ENCODE data around the gene SBF2. TPM values are rescaled to one million over a fixed set of nuclear protein-coding genes. Genes with fewer than 3 reads are reported as not detected.
A peak's percentile ranks its signal among the peaks of the same experiment; 100 is the strongest.

The SBF2 gene
- total and polyA plus RNA-seq, 2 donors (not counting 3 experiments of a cell fraction or from before 2014, with no cell fraction given), result 15.4 to 42.4 TPM

- Histone ChIP-seq H3K9ac (replicated peaks; ENCODE audit: extremely low read depth, insufficient read depth, low read length) (no peak overlapping the region), H2AFZ (ENCODE audit: low read depth, low read length) (no peak overlapping the region), H3K9me3 (replicated peaks; ENCODE audit: control insufficient read depth, insufficient read depth, low read length) (no peaks in the 10 kb centered on the region), H3K27me3 (ENCODE audit: control insufficient read depth in 2 of 2, insufficient read depth in 2 of 2, low read length in 2 of 2) (no peaks in the 10 kb centered on the region), H3K4me1 (ENCODE audit: control insufficient read depth, extremely low read depth, insufficient read depth, low read length) (peaks cover 19% of the 10 kb centered on the region), H3K36me3 (ENCODE audit: control insufficient read depth in 2 of 2, extremely low read depth in 1 of 2, insufficient read depth in 2 of 2, low read length in 2 of 2) (no peaks in the 10 kb centered on the region), H4K20me1 (replicated peaks; ENCODE audit: control insufficient read depth, extremely low read depth, insufficient read depth, low read length) (no peaks in the 10 kb centered on the region), H3K4me2 (ENCODE audit: insufficient read depth, low read length) (no peak overlapping the region), H3K9me1 (replicated peaks; ENCODE audit: control insufficient read depth, extremely low read depth, insufficient read depth, low read length) (no peaks in the 10 kb centered on the region), H3K79me2 (ENCODE audit: control insufficient read depth, insufficient read depth, low read length) (no peaks in the 10 kb centered on the region), H3K27ac (ENCODE audit: insufficient read depth, low read depth, low read length) (no peak overlapping the region), H3K4me3 (replicated peaks in 1 of 3; ENCODE audit: insufficient read depth in 1 of 3, low read depth in 1 of 3, low read length in 3 of 3) (no peak overlapping the region)
- BruUV-seq (replicated peaks), result no TSS peak
- POLR2A ChIA-PET, result no interaction called here
- no peak for TF ChIP-seq POLR2AphosphoS5 (IDR thresholded peaks at IDR 0.05; ENCODE audit: insufficient read depth, low read depth, low read length)
- TF ChIP-seq GATA2 (IDR thresholded peaks at IDR 0.05; ENCODE audit: insufficient read depth, insufficient read length, low read depth, low read length), result peak; percentile 15
- TF ChIP-seq FOS (IDR thresholded peaks at IDR 0.05; ENCODE audit: borderline replicate concordance, insufficient read depth, low read length), result peak; percentile 65
- intact Hi-C loops (cut with micrococcal nuclease), result no loop called here
- DNase-seq (ENCODE audit: low read depth, low spot score) (peak; percentile 42), FAIRE-seq (peak; percentile 21)
- CTCF ChIA-PET, result interaction anchor here (0.9 to 1.8 kb wide), 3 partner anchors 22 to 207 kb away, joined by 4 read pairs; no protein-coding TSS in a partner anchor
- dilution Hi-C loops (cut with MboI; ENCODE audit: extremely low pct_ligation_motif_present, low sequenced_read_pairs), result no loop called here
Measured at GRCh38 chr11:10026514-10026913, 267.5 kb downstream of the SBF2 start.

DNA sequence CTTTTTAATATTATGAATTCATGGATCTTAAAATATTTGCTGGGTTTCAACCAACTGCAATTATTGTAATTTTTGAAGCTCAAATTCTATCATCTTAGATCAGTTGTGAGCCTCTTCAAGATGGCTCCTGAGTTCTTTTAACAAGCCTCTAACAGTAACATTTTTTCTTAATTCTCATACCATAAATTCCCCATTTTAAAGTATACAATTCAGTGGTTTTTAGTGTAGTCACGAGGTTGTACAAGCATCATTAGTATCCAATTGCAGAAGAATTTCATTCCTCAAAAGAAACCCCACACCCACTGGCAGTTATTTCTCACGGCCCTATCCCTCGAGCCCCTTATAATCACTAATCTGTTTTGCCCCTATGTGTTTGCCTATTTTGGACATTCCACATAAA is 270.8 kb downstream of the SBF2 start:
- Histone ChIP-seq H3K9me3 (replicated peaks; ENCODE audit: control insufficient read depth, insufficient read depth, low read length) (no peaks in the 10 kb centered on the region), H4K20me1 (replicated peaks; ENCODE audit: control insufficient read depth, extremely low read depth, insufficient read depth, low read length) (no peaks in the 10 kb centered on the region), H3K9me1 (replicated peaks; ENCODE audit: control insufficient read depth, extremely low read depth, insufficient read depth, low read length) (no peaks in the 10 kb centered on the region), H3K27ac (ENCODE audit: insufficient read depth, low read depth, low read length) (no peak overlapping the region), H3K4me1 (ENCODE audit: control insufficient read depth, extremely low read depth, insufficient read depth, low read length) (peaks cover 36% of the 10 kb centered on the region), H3K36me3 (ENCODE audit: control insufficient read depth in 2 of 2, extremely low read depth in 1 of 2, insufficient read depth in 2 of 2, low read length in 2 of 2) (no peaks in the 10 kb centered on the region), H2AFZ (ENCODE audit: low read depth, low read length) (no peak overlapping the region), H3K79me2 (ENCODE audit: control insufficient read depth, insufficient read depth, low read length) (no peaks in the 10 kb centered on the region), H3K9ac (replicated peaks; ENCODE audit: extremely low read depth, insufficient read depth, low read length) (no peak overlapping the region), H3K4me2 (ENCODE audit: insufficient read depth, low read length) (no peak overlapping the region), H3K4me3 (replicated peaks in 1 of 3; ENCODE audit: insufficient read depth in 1 of 3, low read depth in 1 of 3, low read length in 3 of 3) (no peak overlapping the region), H3K27me3 (ENCODE audit: control insufficient read depth in 2 of 2, insufficient read depth in 2 of 2, low read length in 2 of 2) (no peaks in the 10 kb centered on the region)
- dilution Hi-C loops (cut with MboI; ENCODE audit: extremely low pct_ligation_motif_present, low sequenced_read_pairs), result no loop called here
- intact Hi-C loops (cut with micrococcal nuclease), result no loop called here
- FAIRE-seq, result no peak
- BruUV-seq (replicated peaks), result no TSS peak
- no peak for DNase-seq (ENCODE audit: low read depth, low spot score)
- ChIA-PET CTCF (no interaction called here), POLR2A (no interaction called here)
- TF ChIP-seq JUN (IDR thresholded peaks at IDR 0.05; ENCODE audit: borderline replicate concordance, insufficient read depth, insufficient read length, low read depth) (no peak), MAX (IDR thresholded peaks at IDR 0.05; ENCODE audit: insufficient read depth, insufficient read length) (no peak), EZH2 (IDR thresholded peaks at IDR 0.05; ENCODE audit: borderline replicate concordance, low read depth, low read length, severe bottlenecking) (no peak), MYC (IDR thresholded peaks at IDR 0.05; ENCODE audit: low read depth, low read length) (no peak), POLR2A (IDR thresholded peaks at IDR 0.05; ENCODE audit: low read depth, low read length) (no peak), POLR2AphosphoS5 (IDR thresholded peaks at IDR 0.05; ENCODE audit: insufficient read depth, low read depth, low read length) (no peak), FOS (IDR thresholded peaks at IDR 0.05; ENCODE audit: borderline replicate concordance, insufficient read depth, low read length) (no peak), GATA2 (IDR thresholded peaks at IDR 0.05; ENCODE audit: insufficient read depth, insufficient read length, low read depth, low read length) (no peak)
- TF ChIP-seq, protein P1, sequence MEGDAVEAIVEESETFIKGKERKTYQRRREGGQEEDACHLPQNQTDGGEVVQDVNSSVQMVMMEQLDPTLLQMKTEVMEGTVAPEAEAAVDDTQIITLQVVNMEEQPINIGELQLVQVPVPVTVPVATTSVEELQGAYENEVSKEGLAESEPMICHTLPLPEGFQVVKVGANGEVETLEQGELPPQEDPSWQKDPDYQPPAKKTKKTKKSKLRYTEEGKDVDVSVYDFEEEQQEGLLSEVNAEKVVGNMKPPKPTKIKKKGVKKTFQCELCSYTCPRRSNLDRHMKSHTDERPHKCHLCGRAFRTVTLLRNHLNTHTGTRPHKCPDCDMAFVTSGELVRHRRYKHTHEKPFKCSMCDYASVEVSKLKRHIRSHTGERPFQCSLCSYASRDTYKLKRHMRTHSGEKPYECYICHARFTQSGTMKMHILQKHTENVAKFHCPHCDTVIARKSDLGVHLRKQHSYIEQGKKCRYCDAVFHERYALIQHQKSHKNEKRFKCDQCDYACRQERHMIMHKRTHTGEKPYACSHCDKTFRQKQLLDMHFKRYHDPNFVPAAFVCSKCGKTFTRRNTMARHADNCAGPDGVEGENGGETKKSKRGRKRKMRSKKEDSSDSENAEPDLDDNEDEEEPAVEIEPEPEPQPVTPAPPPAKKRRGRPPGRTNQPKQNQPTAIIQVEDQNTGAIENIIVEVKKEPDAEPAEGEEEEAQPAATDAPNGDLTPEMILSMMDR (IDR thresholded peaks at IDR 0.05; ENCODE audit: extremely low read depth in 1 of 2, insufficient read depth in 1 of 2, low read depth in 1 of 2, low read length in 2 of 2), result no peak
